Renal cortex interstitium (tissue), 11 donors: ENCODE data around the gene KRTAP10-1. TPM values are rescaled to one million over a fixed set of nuclear protein-coding genes. Genes with fewer than 3 reads are reported as not detected.
A peak's percentile ranks its signal among the peaks of the same experiment; 100 is the strongest.

Experiments
- DNase-seq, 11 donors: peaks; one replicate each; pipeline ENCODE4 v3.0.0-alpha.2; 2013; ENCODE audit warnings: low read depth in 9 of 11, low spot score in 4 of 11; ENCODE audit errors: extremely low read depth in 1 of 11
- polyA plus RNA-seq, 3 donors: library from polyadenylated mRNA; unstranded; fragments of 120-200 nt; gene quantifications; one replicate each; pipeline ENCODE4 v1.2.1, GENCODE V29; 2013; ENCODE audit not compliant: insufficient read length in 3 of 3

Gene KRTAP10-1
- polyA plus RNA-seq, 3 donors, result not detected

GRCh38 chr21:44521301-44521927, 18.6 kb downstream of the KRTAP10-1 start:
- no peak for DNase-seq

GRCh38 chr21:44520326-44521300, 19.4 kb downstream of the KRTAP10-1 start:
- no peak for DNase-seq

GRCh38 chr21:44519346-44520325, 20.4 kb downstream of the KRTAP10-1 start:
- no peak for DNase-seq

DNA sequence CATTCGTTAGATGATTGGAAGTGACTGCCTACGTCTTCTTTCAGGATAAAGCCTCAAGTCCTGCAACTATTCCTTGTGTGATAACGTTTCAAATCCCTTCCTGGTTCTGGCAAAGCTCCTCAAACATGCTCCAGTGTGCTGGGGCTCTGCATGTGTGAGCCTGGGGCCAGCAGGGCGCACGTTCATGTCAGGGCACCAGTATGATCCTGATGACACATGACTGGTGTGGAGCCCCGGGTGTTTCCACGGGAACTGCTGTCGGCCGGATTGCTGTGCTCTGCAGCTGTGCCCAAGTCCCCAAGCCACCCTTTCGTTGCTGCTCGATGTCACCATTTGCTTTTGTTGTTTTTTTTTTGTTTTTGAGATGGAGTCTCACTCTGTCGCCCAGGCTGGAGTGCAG, 21.3 kb downstream of the KRTAP10-1 start:
- DNase-seq, result no peak

DNA sequence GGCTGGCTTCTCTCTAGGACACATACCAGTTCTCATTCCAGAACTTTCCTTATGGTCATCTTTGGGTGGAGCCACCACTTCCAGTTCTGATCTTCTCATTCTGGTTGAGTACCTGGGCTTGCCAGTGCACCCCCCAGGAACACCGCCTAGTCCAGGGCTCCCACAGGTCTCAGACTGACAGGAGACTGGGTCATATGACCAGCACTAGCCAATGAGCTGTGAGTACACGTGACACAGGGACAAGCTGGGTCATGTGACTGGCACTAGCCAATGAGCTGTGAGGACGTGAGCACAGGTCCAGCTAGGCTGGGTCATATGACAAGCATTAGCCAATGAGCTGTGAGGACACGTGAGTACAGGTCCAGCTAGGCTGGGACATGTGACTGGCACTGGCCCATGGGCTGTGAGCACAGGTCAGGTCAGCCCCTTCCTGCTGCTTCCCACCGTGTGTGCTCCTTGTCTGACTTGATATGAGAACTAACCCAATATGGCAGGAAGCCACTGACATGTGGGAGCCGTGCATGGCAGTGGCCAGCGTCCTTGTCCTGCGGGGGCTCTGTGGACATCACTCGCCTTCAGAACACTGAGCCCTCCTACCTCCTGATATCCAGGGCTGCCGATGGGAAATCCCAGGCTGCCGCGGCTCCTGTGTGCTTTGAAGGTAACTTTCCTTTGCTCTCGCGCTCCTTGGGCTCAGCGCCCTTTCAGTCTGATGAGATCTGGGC, 22.7 kb downstream of the KRTAP10-1 start:
- DNase-seq, result no peak

DNA sequence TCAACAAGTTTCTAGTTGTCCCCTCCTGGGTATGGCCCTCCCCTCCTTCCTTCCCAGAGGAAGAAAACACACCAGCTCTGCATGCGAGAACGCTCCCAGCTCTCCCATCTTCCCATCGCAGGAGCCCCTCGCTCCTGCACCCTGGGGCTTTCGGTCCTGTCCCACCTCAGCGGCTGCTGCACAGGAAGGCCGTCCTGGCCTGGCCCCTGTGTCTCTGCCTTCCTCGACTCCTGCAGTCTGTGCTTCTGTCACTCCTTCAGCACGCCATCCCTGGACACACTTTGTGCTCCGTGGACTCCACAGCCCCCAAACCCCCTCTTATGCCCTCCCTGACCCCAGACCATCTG, 23.2 kb downstream of the KRTAP10-1 start:
- no peak for DNase-seq

DNA sequence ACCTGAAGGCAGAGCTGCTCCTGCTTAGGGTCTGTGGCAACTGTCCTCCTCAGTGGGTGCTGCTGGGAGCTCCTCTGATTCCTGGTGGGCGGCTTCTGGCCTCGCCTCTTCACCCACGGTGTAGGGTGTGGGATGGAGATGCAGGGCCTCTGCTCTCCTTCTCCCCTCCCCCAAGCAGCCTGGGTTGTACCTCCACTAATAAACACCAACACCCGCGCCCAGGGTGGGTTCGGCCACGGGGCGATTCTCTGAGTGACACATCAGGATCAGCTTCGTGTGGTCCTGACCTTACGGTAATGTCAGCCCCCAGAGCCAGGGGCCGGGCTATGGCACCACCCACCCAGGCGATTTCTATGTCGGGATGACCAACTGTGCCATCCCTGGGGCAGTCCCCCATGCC, 23.7 kb downstream of the KRTAP10-1 start:
- DNase-seq, result no peak

- DNase-seq, result no peak
These were observed 24.4 kb downstream of the KRTAP10-1 start for GRCh38 chr21:44515359-44516165.

DNA sequence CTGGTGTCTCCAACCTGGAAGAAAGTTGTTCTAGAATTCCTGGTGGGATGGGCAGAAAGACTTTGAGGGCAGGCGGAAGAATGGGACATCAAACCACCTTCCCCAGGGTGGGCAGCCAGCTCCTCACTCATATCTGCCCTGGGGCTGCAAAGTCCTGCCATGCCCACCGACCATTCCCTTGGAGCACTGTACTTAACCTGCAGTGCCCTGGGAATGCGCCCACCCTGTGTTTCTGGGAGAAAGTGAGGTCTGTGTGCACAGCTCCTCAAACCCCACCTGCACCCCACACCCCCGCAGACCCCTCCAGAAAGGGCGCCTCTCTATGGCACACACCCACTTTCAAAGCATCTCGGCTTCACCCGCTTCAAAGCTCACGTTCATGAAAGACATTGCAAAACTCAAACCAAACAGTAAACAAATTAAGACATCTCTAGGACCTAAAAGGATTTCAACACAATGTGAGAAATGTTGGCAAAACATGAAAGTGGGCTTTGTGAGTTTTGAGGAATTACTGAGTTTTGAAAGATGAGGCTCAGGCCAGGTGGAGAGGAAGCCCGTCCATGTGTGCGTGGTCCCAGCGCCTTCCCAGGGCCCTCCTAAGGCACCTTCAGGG, 25.1 kb downstream of the KRTAP10-1 start:
- no peak for DNase-seq

- no peak for DNase-seq
These were observed 25.8 kb downstream of the KRTAP10-1 start for GRCh38 chr21:44514218-44514520.

DNA sequence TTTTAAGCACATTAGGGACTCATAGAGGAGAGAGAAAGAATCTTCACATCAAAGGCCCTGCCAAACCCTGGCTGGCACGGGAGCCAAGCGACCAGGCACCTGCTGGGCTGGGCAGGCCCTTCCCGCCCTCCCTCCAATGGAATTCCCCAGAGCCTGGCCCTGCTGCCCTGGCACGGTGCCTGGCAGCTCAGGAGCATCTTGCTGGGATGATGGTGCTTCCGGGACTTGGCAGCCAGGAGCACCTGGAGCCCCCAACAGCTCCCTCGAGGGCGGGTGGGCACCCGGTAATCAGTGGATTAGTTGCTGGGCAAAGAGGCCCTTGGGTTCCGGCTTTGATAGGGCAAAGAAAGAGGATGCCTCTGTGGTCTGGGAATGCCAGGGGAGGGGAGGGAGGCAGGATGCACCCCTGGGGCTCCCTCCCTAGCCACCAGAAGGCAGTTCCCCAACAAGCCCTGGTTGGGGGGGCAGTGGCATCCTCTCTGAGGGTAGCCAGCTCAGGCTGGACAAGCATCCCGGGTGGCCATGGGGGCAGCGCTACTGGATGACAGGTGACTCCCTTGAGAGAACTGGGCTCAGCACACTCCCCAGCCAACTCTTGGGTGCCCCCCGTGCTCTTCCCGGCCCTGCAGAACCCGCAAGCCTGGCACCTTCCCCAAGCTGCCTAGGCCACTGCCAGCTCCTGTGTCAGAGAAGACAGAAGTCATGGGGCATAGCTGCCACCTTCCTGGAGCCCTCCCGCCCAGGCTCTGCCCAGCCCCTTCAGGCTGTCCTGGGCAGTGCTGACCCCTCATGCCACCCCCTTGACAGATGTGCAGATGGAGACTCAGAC, 26.4 kb downstream of the KRTAP10-1 start:
- no peak for DNase-seq

DNA sequence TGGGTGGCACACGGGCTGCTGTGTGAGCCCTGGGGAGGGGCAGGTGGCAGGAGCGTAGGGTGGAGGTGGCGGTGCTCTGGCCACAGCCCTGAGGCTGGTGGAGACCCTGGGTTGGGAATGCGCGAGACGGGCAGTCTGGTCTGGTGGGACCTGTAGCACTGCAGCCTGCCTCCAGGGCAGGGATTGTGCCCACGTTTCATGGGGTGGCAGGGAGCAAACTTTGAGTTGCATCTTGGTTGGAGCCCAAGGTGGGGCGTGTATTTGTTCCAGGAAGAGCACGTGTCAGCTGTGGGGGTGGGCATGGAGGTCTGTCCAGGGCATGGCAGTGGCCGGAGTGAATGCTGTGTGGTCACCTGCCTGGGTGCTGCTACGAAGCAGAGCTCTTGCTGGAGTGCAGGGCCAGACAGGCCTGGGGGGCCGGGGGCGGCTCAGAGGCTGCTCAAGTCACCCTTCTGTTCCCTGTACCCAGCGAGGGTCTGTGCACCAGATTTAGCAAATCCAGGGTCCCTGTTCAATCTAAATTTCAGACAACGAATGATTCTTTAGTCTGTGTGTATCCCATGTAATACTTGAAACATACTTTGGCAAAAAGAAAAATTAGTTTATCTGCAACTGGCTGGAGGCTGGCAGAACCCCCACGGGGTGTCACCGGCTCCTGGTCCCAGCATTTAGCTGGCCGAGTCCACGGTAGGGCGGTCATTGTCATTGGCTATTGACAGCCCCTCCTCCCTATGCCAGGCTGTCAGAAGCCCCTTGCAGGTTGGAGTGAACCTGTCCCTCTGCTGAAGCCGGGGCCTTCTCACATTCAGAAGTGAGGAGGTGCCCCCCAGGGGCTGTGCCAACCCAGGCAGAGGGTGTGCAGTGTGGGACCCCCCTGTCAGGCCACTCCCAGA, 27.3 kb downstream of the KRTAP10-1 start:
- DNase-seq, result no peak

DNA sequence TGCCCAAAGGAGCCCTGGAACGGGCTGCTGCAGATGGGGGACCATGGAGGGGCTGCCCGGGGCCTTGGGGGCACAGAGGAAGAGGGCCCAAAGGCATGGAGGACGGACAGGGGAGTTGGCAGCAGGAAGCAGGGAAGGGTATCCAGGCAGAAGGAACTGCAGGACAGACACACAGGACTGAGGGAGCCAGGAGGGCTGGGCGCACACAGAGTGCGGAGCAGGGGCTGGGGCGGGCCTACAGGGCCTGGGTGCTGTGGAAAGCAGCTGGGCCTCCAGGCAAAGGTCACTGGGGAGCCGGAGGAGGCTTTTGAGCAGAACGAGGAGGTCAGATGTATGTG, 28.1 kb downstream of the KRTAP10-1 start:
- no peak for DNase-seq

GRCh38 chr21:44511219-44511937, 28.6 kb downstream of the KRTAP10-1 start:
- no peak for DNase-seq

GRCh38 chr21:44510508-44511218, 29.3 kb downstream of the KRTAP10-1 start:
- peak; percentile 36 to 72 (median 56) for DNase-seq
